Activated T-cell treated with anti-CD3 and anti-CD28 coated beads, Interleukin-2, amount 50 U/mL, for 24 hours (primary cell): Measurements from ENCODE around the gene CARMIL1.
"Not testable (repeated sequence)": the region's sequence is repeated elsewhere in the genome, so short reads cannot be mapped to it uniquely, and the experiment has no call there.

Experiments used
- DNase-seq: peaks from one replicate; pipeline ENCODE4 v3.0.0-alpha.2; 2020
- H3K27ac Mint-ChIP-seq: 2 replicates; pipeline ENCODE4 v1.8.0; 2020; ENCODE audit warnings: mild to moderate bottlenecking, mixed read lengths
- H3K27me3 Mint-ChIP-seq: 2 replicates; pipeline ENCODE4 v1.8.0; 2020; ENCODE audit warnings: mixed read lengths
- H3K36me3 Mint-ChIP-seq: 2 replicates; pipeline ENCODE4 v1.8.0; 2020; ENCODE audit warnings: low read depth, mixed read lengths
- H3K4me1 Mint-ChIP-seq: 2 replicates; pipeline ENCODE4 v1.8.0; 2020; ENCODE audit warnings: low read depth, mixed read lengths
- H3K4me3 Mint-ChIP-seq: 2 replicates; pipeline ENCODE4 v1.8.0; 2020; ENCODE audit warnings: mild to moderate bottlenecking, moderate library complexity, mixed read lengths
- H3K9me3 Mint-ChIP-seq: 2 replicates; pipeline ENCODE4 v1.8.0; 2020; ENCODE audit warnings: mixed read lengths

CARMIL1 gene

DNA sequence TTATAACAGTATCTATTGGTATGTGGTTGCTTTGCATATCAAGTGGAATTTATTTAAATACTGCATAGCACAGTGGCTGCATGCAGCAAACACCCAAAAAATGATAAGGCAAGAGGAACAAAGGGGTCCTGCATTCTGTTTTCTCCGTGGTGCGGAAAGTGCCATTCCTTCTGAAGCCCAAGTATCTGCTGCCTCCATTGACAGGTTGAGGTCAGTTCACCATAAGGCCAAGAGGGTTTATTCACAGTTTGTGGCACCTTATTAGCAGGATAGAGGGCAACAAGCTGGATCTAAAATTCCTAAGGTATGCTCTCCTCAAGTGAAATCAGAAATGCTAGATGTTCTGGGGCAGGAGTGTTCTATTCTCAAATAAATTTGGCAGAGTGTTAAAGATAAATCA, 9.3 kb downstream of the CARMIL1 start:
- H3K9me3 Mint-ChIP-seq = no peaks in the 10 kb centered on the region
- H3K27ac Mint-ChIP-seq = no peak overlapping the region
- DNase-seq = no peak
- H3K36me3 Mint-ChIP-seq = peaks cover 3% of the 10 kb centered on the region
- no peaks in the 10 kb centered on the region for H3K27me3 Mint-ChIP-seq
- peaks cover 2% of the 10 kb centered on the region for H3K4me1 Mint-ChIP-seq
- H3K4me3 Mint-ChIP-seq = no peak overlapping the region

DNA sequence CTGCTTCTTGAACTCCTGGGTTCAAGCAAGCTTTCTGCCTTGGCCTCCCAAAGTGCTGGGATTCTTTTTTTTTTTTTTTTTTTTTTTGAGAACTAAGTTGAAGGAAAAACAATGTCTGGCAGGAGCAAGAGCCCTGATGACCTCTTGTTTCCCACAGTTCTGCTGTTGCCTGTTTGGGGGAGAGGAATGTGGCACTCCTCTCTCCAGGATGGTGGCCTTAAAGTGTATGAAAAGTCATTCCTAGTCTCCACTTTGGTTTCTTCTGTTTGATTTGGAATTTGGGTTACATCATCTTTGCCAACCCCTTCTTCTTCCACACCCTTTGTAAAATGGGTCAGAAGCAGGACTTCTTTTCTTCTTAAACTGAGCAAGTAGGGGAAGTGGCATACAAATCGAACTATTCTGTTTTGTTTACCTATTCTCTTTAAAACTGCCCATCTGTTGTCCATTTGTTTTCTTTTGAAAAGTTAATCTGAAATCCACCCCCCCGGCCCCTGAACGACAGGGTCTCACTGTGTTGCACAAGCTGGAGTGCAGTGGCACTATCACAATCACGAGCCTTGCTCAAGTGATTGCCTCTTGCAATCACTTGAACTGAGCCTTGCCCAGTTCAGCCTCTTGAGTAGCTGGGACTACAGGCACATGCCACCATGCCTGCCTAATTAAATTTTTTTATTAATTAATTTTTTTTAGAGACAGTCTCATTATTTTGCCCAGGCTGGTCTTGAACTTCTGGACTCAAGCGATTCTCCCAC, 11.3 kb downstream of the CARMIL1 start:
- Mint-ChIP-seq H3K4me3 (no peak overlapping the region), H3K27ac (no peak overlapping the region), H3K9me3 (no peaks in the 10 kb centered on the region), H3K4me1 (peaks cover 3% of the 10 kb centered on the region), H3K27me3 (no peaks in the 10 kb centered on the region), H3K36me3 (no peaks in the 10 kb centered on the region)
- DNase-seq = no peak

DNA sequence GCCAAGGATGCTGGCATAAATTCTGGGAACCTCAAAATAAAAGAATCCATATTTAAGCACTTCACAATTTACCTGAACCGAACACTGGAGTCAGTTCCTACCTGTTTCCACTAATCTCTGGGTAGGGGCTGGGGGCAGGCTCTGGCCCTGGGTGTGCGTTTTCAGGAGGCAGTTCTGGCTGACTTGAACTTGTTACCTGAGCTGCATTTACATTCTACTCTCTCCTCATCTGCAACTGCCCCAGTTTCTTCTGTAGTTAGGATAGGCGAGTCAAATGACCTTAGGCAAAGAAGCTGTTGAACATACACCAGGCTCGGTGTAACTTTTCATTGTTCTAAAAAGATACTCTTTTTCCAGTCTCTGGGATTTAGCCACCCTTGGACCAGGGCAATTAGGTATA, 13.2 kb downstream of the CARMIL1 start:
- no peak overlapping the region for H3K27ac Mint-ChIP-seq
- H3K4me1 Mint-ChIP-seq = peaks cover 14% of the 10 kb centered on the region
- H3K36me3 Mint-ChIP-seq = no peaks in the 10 kb centered on the region
- no peak overlapping the region for H3K4me3 Mint-ChIP-seq
- H3K27me3 Mint-ChIP-seq = no peaks in the 10 kb centered on the region
- DNase-seq = no peak
- no peaks in the 10 kb centered on the region for H3K9me3 Mint-ChIP-seq

DNA sequence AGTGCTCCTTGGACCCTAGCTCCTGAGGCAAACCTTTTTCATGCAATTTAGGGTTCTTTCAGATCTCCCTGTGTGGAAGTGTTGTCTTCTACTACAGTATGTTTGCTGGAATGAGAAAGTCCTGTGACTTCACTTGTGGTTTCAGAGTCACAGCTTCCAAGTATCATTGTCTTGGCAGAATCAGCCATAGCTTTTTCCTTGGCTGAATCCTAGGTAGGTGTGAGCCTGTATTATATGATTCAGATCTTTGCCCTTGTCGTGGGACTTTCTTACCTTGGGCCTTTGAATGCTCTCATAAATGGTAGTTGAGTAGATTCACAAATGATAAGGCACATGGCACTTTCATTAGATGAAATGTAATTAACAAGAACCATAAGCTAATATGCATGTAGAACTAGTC, 16.5 kb downstream of the CARMIL1 start:
- H3K27me3 Mint-ChIP-seq = no peaks in the 10 kb centered on the region
- peaks cover 14% of the 10 kb centered on the region for H3K4me1 Mint-ChIP-seq
- DNase-seq = no peak
- no peaks in the 10 kb centered on the region for H3K36me3 Mint-ChIP-seq
- H3K4me3 Mint-ChIP-seq = no peak overlapping the region
- H3K9me3 Mint-ChIP-seq = no peaks in the 10 kb centered on the region
- H3K27ac Mint-ChIP-seq = no peak overlapping the region

GRCh38 chr6:25296217-25296905, 17.2 kb downstream of the CARMIL1 start:
- peaks cover 14% of the 10 kb centered on the region for H3K4me1 Mint-ChIP-seq
- DNase-seq = no peak
- H3K9me3 Mint-ChIP-seq = no peaks in the 10 kb centered on the region
- no peak overlapping the region for H3K4me3 Mint-ChIP-seq
- H3K36me3 Mint-ChIP-seq = no peaks in the 10 kb centered on the region
- no peaks in the 10 kb centered on the region for H3K27me3 Mint-ChIP-seq
- H3K27ac Mint-ChIP-seq = no peak overlapping the region

GRCh38 chr6:25297039-25297441, 17.9 kb downstream of the CARMIL1 start:
- Mint-ChIP-seq H3K4me3 (no peak overlapping the region), H3K27ac (no peak overlapping the region), H3K4me1 (peaks cover 14% of the 10 kb centered on the region), H3K27me3 (no peaks in the 10 kb centered on the region), H3K36me3 (no peaks in the 10 kb centered on the region), H3K9me3 (no peaks in the 10 kb centered on the region)
- DNase-seq = no peak

GRCh38 chr6:25297823-25298522, 18.8 kb downstream of the CARMIL1 start:
- Mint-ChIP-seq H3K36me3 (no peaks in the 10 kb centered on the region), H3K27me3 (no peaks in the 10 kb centered on the region), H3K27ac (no peak overlapping the region), H3K4me3 (no peak overlapping the region), H3K4me1 (peaks cover 20% of the 10 kb centered on the region), H3K9me3 (no peaks in the 10 kb centered on the region)
- no peak for DNase-seq

GRCh38 chr6:25298523-25298865, 19.3 kb downstream of the CARMIL1 start:
- not testable (repeated sequence) for H3K9me3 Mint-ChIP-seq, H3K27me3 Mint-ChIP-seq, H3K27ac Mint-ChIP-seq, H3K4me3 Mint-ChIP-seq, H3K36me3 Mint-ChIP-seq, DNase-seq
- H3K4me1 Mint-ChIP-seq = peaks cover 24% of the 10 kb centered on the region

GRCh38 chr6:25301362-25301761, 22.2 kb downstream of the CARMIL1 start:
- no peak for DNase-seq
- Mint-ChIP-seq H3K36me3 (no peaks in the 10 kb centered on the region), H3K4me1 (peaks cover 15% of the 10 kb centered on the region), H3K4me3 (no peak overlapping the region), H3K9me3 (no peaks in the 10 kb centered on the region), H3K27me3 (no peaks in the 10 kb centered on the region), H3K27ac (no peak overlapping the region)

- Mint-ChIP-seq H3K27me3 (no peaks in the 10 kb centered on the region), H3K4me1 (peaks cover 16% of the 10 kb centered on the region), H3K9me3 (no peaks in the 10 kb centered on the region), H3K4me3 (no peak overlapping the region), H3K27ac (no peak overlapping the region), H3K36me3 (no peaks in the 10 kb centered on the region)
- no peak for DNase-seq
Measured at GRCh38 chr6:25302151-25302550, 23.0 kb downstream of the CARMIL1 start.

- no peak overlapping the region for H3K4me3 Mint-ChIP-seq
- peaks cover 16% of the 10 kb centered on the region for H3K4me1 Mint-ChIP-seq
- no peaks in the 10 kb centered on the region for H3K36me3 Mint-ChIP-seq
- DNase-seq = no peak
- H3K27ac Mint-ChIP-seq = no peak overlapping the region
- no peaks in the 10 kb centered on the region for H3K27me3 Mint-ChIP-seq
- H3K9me3 Mint-ChIP-seq = no peaks in the 10 kb centered on the region
Measured at GRCh38 chr6:25302677-25303128, 23.5 kb downstream of the CARMIL1 start.

DNA sequence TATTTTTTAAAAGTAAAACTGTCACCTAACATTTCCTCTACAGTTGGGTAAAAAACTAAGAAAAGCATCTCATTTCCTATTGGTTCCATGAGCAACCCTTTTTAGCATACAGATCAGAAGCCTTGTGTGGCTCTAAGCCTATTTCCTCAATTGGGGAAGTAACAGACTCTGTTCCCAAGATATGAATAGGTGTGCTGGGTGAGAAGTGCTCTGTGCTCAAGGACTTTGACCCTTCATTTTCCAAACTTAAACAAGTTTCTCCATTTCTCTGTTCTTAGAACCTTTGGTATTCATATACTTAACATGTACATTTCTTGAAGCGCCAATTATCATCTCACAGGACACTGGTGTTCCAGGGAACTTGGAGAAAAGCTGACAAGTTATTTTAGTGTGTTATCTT, 24.1 kb downstream of the CARMIL1 start:
- no peaks in the 10 kb centered on the region for H3K27me3 Mint-ChIP-seq
- H3K9me3 Mint-ChIP-seq = no peaks in the 10 kb centered on the region
- H3K4me1 Mint-ChIP-seq = peaks cover 16% of the 10 kb centered on the region
- no peak for DNase-seq
- no peak overlapping the region for H3K27ac Mint-ChIP-seq
- H3K4me3 Mint-ChIP-seq = no peak overlapping the region
- no peaks in the 10 kb centered on the region for H3K36me3 Mint-ChIP-seq

DNA sequence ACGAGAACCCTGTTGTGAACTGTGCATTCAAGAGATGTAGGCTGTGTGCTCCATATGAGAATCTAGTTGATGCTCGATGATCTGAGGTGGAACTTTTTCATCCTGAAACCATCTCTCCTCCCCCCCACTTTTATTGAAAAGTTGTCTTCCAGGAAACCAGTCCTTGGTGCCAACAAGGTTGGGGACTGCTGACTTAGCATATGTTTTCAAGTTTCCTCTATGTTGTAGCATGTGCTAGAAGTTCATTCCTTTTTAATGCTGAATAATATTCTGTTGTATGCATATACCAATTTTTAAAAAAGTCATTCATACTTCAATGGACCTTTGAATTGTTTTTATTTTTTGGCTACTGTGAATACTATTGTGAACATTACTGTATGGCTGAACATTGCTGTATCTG, 27.2 kb downstream of the CARMIL1 start:
- Mint-ChIP-seq H3K9me3 (no peaks in the 10 kb centered on the region), H3K4me1 (peaks cover 16% of the 10 kb centered on the region), H3K4me3 (no peak overlapping the region), H3K27ac (no peak overlapping the region), H3K27me3 (no peaks in the 10 kb centered on the region), H3K36me3 (no peaks in the 10 kb centered on the region)
- DNase-seq = no peak

DNA sequence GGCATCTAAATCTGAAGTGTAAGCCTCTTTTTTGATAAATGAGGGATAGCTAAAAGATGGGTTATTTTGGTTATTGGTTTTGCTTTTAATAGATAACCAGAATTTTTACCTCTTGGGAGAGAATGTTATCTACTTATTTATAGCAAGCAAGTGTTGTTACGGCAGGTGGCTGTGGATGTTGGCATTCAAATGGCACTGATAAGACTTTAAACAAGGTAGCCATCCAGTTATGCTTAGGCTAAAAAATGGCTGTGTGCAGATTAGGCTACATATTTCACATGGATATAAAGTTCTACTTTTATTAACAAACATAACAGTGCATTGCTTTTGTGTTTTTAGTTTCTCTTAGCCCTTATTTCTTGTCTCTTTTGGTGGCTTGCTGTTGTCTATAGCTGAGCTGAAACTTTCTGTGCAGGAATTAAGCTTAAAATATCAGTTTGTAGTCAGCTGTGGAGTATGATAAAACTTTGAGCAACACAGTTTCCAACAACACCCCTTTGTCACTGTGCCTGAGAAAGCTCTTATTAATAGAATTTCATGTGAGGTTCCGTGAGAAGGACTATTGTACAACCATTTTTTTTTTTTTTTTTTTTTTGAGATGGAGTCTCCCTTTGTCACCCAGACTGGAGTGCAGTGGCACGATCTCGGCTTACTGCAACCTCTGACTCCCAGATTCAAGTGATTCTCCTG, 28.8 kb downstream of the CARMIL1 start:
- Mint-ChIP-seq H3K27me3 (no peaks in the 10 kb centered on the region), H3K36me3 (no peaks in the 10 kb centered on the region), H3K27ac (no peak overlapping the region), H3K9me3 (no peaks in the 10 kb centered on the region), H3K4me3 (no peak overlapping the region), H3K4me1 (peaks cover 21% of the 10 kb centered on the region)
- no peak for DNase-seq
